Stimulated activated CD8-positive, alpha-beta memory T cell treated with anti-CD3 and anti-CD28 coated beads, Interleukin-7, amount 100 ng/mL, for 48 hours (primary cell): ENCODE measurements around the gene MAPK8IP1.
"Not testable (repeated sequence)": the region's sequence is repeated elsewhere in the genome, so short reads cannot be mapped to it uniquely, and the experiment has no call there.

ENCODE experiments used
- DNase-seq, 2 donors: peaks; one replicate each; pipeline ENCODE4 v3.0.0-alpha.2; 2020; ENCODE audit warnings: low read depth in 1 of 2; ENCODE audit errors: extremely low read depth in 1 of 2

Gene MAPK8IP1

GRCh38 chr11:45885274-45885920 is at the start of gene MAPK8IP1:
Gene MAPK8IP1 (plus strand): TSS chr11:45885651. CDS start chr11:45885821, 170 bp downstream.
- DNase-seq = peak; percentile 5 to 21

- DNase-seq = no peak
Measured at GRCh38 chr11:45839204-45839603, 46.2 kb upstream of the MAPK8IP1 start.

- DNase-seq = not testable (repeated sequence)
Measured at GRCh38 chr11:45840251-45840650, 45.2 kb upstream of the MAPK8IP1 start.

GRCh38 chr11:45843158-45843924 is 42.1 kb upstream of the MAPK8IP1 start:
- peak; percentile 63 to 75 for DNase-seq

- no peak for DNase-seq
Measured at GRCh38 chr11:45844822-45845578, 40.5 kb upstream of the MAPK8IP1 start.

GRCh38 chr11:45846174-45846675 is 39.2 kb upstream of the MAPK8IP1 start:
- DNase-seq = no peak

- DNase-seq = peak; percentile 98 to 99
Measured at GRCh38 chr11:45846974-45847910, 38.2 kb upstream of the MAPK8IP1 start, which contains the start of gene CRY2. Gene CRY2 (plus strand): TSS chr11:45847475. CDS start chr11:45847491, 16 bp downstream.

GRCh38 chr11:45847911-45848316 is 37.5 kb upstream of the MAPK8IP1 start:
- DNase-seq = peak; percentile 2 to 20

- DNase-seq = no peak
Measured at GRCh38 chr11:45848654-45849081, 36.8 kb upstream of the MAPK8IP1 start.

GRCh38 chr11:45850446-45850845 is 35.0 kb upstream of the MAPK8IP1 start:
- no peak for DNase-seq

- no peak for DNase-seq
Measured at GRCh38 chr11:45851228-45851627, 34.2 kb upstream of the MAPK8IP1 start.

- DNase-seq = no peak
Measured at GRCh38 chr11:45852018-45852711, 33.3 kb upstream of the MAPK8IP1 start.

GRCh38 chr11:45852712-45853101 is 32.7 kb upstream of the MAPK8IP1 start:
- DNase-seq = no peak

- no peak for DNase-seq
Measured at GRCh38 chr11:45853332-45854219, 31.9 kb upstream of the MAPK8IP1 start.

- DNase-seq = no peak
Measured at GRCh38 chr11:45855308-45855707, 30.1 kb upstream of the MAPK8IP1 start.

GRCh38 chr11:45856044-45856468 is 29.4 kb upstream of the MAPK8IP1 start:
- no peak for DNase-seq

- no peak for DNase-seq
Measured at GRCh38 chr11:45857961-45858474, 27.4 kb upstream of the MAPK8IP1 start.

- no peak for DNase-seq
Measured at GRCh38 chr11:45858751-45859398, 26.6 kb upstream of the MAPK8IP1 start.
